ENCODE results near the gene DDIT3.

Gene DDIT3

GRCh38 chr12:57469296-57470164 is 50.8 kb downstream of the DDIT3 start:
- DNase-seq (ENCODE audit: low read depth in 1 of 2, low spot score in 1 of 2): no peak

GRCh38 chr12:57467915-57468314 is 52.4 kb downstream of the DDIT3 start:
- no peak for DNase-seq (ENCODE audit: low read depth in 1 of 2, low spot score in 1 of 2)

DNA sequence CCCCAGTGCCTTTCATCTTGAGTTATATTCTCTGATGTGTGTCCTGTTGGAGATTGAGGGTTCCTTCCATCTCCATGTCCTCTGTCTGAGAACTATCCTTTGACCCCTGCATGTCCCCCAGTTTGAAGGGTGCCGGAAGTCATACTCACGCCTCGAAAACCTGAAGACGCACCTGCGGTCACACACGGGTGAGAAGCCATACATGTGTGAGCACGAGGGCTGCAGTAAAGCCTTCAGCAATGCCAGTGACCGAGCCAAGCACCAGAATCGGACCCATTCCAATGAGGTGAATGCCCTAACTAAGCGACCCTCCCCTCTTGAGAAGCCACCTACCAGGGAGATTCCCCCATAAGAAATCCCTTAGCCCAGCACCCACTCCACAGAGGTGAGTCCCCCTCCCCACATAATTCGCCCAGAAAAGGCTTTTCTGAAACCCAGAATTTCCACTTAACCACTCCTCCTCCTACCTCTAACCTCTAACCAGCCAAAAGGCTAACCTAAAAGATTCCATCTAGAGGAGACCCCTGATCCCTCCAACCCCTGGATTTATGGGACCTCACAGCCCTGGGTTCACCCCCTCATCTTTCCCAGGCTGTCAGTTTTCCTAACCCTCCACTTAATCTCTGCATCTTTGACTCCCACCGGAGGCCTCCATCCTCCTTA is 53.0 kb downstream of the DDIT3 start:
- no peak for DNase-seq (ENCODE audit: low read depth in 1 of 2, low spot score in 1 of 2)
